Measurements from ENCODE around the gene MZT2B.
"Not testable (repeated sequence)": the region's sequence is repeated elsewhere in the genome, so short reads cannot be mapped to it uniquely, and the experiment has no call there.

DNA sequence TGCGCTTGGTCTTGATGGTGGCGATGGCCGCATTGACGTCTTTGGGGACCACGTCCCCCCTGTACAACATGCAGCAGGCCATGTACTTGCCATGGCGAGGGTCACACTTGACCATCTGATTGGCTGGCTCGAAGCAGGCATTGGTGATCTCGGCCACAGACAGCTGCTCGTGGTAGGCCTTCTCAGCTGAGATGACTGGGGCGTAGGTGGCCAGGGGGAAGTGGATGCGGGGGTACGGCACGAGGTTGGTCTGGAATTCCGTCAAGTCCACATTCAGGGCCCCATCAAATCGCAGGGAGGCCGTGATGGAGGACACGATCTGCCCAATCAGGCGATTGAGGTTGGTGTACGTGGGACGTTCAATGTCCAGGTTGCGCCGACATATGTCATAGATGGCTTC, 11.8 kb downstream of the MZT2B start:
- TF ChIP-seq EZH2phosphoT487 (IDR thresholded peaks at IDR 0.05; ENCODE audit: unreplicated experiment); POLR2AphosphoS5 (IDR thresholded peaks at IDR 0.05; ENCODE audit: low read depth); EZH2 (IDR thresholded peaks at IDR 0.05; ENCODE audit: low read depth, unreplicated experiment); CREB1 (CRISPR knock-in tag; IDR thresholded peaks at IDR 0.05; ENCODE audit: low read depth); JUNB (IDR thresholded peaks at IDR 0.05; ENCODE audit: unreplicated experiment); ZNF331 (CRISPR knock-in tag; IDR thresholded peaks at IDR 0.05; ENCODE audit: low read depth); STAT1 (IDR thresholded peaks at IDR 0.05; ENCODE audit: unreplicated experiment): not testable (repeated sequence)
- TF ChIP-seq, protein P1, sequence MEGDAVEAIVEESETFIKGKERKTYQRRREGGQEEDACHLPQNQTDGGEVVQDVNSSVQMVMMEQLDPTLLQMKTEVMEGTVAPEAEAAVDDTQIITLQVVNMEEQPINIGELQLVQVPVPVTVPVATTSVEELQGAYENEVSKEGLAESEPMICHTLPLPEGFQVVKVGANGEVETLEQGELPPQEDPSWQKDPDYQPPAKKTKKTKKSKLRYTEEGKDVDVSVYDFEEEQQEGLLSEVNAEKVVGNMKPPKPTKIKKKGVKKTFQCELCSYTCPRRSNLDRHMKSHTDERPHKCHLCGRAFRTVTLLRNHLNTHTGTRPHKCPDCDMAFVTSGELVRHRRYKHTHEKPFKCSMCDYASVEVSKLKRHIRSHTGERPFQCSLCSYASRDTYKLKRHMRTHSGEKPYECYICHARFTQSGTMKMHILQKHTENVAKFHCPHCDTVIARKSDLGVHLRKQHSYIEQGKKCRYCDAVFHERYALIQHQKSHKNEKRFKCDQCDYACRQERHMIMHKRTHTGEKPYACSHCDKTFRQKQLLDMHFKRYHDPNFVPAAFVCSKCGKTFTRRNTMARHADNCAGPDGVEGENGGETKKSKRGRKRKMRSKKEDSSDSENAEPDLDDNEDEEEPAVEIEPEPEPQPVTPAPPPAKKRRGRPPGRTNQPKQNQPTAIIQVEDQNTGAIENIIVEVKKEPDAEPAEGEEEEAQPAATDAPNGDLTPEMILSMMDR (conservative IDR thresholded peaks at IDR 0.05; ENCODE audit: low read depth in 2 of 2) = not testable (repeated sequence)
- TF ChIP-seq, protein P2, sequence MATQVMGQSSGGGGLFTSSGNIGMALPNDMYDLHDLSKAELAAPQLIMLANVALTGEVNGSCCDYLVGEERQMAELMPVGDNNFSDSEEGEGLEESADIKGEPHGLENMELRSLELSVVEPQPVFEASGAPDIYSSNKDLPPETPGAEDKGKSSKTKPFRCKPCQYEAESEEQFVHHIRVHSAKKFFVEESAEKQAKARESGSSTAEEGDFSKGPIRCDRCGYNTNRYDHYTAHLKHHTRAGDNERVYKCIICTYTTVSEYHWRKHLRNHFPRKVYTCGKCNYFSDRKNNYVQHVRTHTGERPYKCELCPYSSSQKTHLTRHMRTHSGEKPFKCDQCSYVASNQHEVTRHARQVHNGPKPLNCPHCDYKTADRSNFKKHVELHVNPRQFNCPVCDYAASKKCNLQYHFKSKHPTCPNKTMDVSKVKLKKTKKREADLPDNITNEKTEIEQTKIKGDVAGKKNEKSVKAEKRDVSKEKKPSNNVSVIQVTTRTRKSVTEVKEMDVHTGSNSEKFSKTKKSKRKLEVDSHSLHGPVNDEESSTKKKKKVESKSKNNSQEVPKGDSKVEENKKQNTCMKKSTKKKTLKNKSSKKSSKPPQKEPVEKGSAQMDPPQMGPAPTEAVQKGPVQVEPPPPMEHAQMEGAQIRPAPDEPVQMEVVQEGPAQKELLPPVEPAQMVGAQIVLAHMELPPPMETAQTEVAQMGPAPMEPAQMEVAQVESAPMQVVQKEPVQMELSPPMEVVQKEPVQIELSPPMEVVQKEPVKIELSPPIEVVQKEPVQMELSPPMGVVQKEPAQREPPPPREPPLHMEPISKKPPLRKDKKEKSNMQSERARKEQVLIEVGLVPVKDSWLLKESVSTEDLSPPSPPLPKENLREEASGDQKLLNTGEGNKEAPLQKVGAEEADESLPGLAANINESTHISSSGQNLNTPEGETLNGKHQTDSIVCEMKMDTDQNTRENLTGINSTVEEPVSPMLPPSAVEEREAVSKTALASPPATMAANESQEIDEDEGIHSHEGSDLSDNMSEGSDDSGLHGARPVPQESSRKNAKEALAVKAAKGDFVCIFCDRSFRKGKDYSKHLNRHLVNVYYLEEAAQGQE (IDR thresholded peaks at IDR 0.05; ENCODE audit: unreplicated experiment) = not testable (repeated sequence)
- TF ChIP-seq, protein P3, sequence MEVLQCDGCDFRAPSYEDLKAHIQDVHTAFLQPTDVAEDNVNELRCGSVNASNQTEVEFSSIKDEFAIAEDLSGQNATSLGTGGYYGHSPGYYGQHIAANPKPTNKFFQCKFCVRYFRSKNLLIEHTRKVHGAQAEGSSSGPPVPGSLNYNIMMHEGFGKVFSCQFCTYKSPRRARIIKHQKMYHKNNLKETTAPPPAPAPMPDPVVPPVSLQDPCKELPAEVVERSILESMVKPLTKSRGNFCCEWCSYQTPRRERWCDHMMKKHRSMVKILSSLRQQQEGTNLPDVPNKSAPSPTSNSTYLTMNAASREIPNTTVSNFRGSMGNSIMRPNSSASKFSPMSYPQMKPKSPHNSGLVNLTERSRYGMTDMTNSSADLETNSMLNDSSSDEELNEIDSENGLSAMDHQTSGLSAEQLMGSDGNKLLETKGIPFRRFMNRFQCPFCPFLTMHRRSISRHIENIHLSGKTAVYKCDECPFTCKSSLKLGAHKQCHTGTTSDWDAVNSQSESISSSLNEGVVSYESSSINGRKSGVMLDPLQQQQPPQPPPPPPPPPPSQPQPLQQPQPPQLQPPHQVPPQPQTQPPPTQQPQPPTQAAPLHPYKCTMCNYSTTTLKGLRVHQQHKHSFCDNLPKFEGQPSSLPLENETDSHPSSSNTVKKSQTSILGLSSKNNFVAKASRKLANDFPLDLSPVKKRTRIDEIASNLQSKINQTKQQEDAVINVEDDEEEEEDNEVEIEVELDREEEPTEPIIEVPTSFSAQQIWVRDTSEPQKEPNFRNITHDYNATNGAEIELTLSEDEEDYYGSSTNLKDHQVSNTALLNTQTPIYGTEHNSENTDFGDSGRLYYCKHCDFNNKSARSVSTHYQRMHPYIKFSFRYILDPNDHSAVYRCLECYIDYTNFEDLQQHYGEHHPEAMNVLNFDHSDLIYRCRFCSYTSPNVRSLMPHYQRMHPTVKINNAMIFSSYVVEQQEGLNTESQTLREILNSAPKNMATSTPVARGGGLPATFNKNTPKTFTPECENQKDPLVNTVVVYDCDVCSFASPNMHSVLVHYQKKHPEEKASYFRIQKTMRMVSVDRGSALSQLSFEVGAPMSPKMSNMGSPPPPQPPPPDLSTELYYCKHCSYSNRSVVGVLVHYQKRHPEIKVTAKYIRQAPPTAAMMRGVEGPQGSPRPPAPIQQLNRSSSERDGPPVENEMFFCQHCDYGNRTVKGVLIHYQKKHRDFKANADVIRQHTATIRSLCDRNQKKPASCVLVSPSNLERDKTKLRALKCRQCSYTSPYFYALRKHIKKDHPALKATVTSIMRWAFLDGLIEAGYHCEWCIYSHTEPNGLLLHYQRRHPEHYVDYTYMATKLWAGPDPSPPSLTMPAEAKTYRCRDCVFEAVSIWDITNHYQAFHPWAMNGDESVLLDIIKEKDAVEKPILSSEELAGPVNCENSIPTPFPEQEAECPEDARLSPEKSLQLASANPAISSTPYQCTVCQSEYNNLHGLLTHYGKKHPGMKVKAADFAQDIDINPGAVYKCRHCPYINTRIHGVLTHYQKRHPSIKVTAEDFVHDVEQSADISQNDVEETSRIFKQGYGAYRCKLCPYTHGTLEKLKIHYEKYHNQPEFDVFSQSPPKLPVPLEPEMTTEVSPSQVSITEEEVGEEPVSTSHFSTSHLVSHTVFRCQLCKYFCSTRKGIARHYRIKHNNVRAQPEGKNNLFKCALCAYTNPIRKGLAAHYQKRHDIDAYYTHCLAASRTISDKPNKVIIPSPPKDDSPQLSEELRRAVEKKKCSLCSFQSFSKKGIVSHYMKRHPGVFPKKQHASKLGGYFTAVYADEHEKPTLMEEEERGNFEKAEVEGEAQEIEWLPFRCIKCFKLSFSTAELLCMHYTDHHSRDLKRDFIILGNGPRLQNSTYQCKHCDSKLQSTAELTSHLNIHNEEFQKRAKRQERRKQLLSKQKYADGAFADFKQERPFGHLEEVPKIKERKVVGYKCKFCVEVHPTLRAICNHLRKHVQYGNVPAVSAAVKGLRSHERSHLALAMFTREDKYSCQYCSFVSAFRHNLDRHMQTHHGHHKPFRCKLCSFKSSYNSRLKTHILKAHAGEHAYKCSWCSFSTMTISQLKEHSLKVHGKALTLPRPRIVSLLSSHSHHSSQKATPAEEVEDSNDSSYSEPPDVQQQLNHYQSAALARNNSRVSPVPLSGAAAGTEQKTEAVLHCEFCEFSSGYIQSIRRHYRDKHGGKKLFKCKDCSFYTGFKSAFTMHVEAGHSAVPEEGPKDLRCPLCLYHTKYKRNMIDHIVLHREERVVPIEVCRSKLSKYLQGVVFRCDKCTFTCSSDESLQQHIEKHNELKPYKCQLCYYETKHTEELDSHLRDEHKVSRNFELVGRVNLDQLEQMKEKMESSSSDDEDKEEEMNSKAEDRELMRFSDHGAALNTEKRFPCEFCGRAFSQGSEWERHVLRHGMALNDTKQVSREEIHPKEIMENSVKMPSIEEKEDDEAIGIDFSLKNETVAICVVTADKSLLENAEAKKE (CRISPR knock-in tag; IDR thresholded peaks at IDR 0.05) = not testable (repeated sequence)
- TF ChIP-seq, protein P4, sequence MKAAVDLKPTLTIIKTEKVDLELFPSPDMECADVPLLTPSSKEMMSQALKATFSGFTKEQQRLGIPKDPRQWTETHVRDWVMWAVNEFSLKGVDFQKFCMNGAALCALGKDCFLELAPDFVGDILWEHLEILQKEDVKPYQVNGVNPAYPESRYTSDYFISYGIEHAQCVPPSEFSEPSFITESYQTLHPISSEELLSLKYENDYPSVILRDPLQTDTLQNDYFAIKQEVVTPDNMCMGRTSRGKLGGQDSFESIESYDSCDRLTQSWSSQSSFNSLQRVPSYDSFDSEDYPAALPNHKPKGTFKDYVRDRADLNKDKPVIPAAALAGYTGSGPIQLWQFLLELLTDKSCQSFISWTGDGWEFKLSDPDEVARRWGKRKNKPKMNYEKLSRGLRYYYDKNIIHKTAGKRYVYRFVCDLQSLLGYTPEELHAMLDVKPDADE (IDR thresholded peaks at IDR 0.05) = not testable (repeated sequence)

Data from GM23338 (cell line).